ENCODE results near the gene INCA1. TPM values are rescaled to one million over a fixed set of nuclear protein-coding genes. Genes with fewer than 3 reads are reported as not detected.

INCA1 gene
- total RNA-seq, 1 experiment from 2014 or later: 0.16 TPM

DNA sequence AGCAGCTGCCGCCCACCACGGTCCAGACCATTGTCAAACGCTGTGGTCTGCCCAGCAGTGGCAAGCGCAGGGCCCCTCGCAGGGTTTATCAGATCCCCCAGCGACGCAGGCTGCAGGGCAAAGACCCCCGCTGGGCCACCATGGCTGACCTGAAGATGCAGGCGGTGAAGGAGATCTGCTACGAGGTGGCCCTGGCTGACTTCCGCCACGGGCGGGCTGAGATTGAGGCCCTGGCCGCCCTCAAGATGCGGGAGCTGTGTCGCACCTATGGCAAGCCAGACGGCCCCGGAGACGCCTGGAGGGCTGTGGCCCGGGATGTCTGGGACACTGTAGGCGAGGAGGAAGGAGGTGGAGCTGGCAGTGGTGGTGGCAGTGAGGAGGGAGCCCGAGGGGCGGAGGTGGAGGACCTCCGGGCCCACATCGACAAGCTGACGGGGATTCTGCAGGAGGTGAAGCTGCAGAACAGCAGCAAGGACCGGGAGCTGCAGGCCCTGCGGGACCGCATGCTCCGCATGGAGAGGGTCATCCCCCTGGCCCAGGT lies 24.9 kb upstream of the INCA1 start:
- in situ Hi-C loops (cut with HindIII; ENCODE audit: low pct_unique_long_range_greater_than_20kb, low sequenced_read_pairs): no loop called here
- DNase-seq (ENCODE audit: low read depth, low spot score): no peak

- DNase-seq (ENCODE audit: low read depth, low spot score): no peak
- in situ Hi-C loops (cut with HindIII; ENCODE audit: low pct_unique_long_range_greater_than_20kb, low sequenced_read_pairs): no loop called here
These were observed 23.2 kb upstream of the INCA1 start for GRCh38 chr17:5020502-5021023.

GRCh38 chr17:5019475-5019956 lies 22.2 kb upstream of the INCA1 start:
- DNase-seq (ENCODE audit: low read depth, low spot score): peak; percentile 31
- in situ Hi-C loops (cut with HindIII; ENCODE audit: low pct_unique_long_range_greater_than_20kb, low sequenced_read_pairs): no loop called here

DNA sequence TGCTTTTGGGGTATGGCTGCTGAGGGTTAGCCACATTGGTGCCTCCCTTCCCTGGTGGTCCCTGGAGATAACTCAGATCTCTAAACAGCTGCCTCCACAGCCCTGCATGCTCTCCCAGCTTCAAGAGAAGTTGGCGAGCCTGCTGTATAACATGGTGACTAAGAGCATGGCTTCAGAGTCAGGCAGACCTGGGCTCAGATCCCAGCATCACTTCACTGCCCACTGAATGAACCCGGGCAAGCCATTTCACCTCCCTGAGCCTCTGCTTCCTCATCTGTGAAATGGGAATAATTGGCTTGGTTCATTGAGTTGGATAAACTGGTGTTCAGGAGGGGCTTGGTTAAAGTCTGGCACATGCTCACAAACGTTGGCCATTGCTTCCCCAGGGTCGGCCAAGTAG lies 17.0 kb upstream of the INCA1 start:
- no peak for DNase-seq (ENCODE audit: low read depth, low spot score)
- in situ Hi-C loops (cut with HindIII; ENCODE audit: low pct_unique_long_range_greater_than_20kb, low sequenced_read_pairs): no loop called here

DNA sequence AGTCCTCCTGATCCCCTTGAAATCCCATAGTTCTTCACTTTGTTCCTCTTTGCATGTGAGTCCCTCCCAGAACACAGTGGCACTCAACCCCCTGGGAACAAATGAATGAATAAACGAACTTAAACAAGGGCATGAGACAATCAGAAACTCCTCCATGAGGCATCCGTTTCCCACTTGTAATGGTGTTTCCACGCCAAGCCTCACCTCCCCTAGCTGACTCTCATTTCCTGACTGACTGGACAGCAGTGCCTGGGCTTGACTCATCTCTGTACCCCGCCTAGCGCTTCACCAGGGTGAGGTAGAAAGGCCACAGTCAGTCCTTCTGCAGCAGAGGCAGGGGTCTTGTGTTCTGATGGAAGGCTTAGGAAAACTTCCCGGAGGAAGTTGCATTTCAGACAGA lies 14.6 kb upstream of the INCA1 start:
- in situ Hi-C loops (cut with HindIII; ENCODE audit: low pct_unique_long_range_greater_than_20kb, low sequenced_read_pairs): no loop called here

DNA sequence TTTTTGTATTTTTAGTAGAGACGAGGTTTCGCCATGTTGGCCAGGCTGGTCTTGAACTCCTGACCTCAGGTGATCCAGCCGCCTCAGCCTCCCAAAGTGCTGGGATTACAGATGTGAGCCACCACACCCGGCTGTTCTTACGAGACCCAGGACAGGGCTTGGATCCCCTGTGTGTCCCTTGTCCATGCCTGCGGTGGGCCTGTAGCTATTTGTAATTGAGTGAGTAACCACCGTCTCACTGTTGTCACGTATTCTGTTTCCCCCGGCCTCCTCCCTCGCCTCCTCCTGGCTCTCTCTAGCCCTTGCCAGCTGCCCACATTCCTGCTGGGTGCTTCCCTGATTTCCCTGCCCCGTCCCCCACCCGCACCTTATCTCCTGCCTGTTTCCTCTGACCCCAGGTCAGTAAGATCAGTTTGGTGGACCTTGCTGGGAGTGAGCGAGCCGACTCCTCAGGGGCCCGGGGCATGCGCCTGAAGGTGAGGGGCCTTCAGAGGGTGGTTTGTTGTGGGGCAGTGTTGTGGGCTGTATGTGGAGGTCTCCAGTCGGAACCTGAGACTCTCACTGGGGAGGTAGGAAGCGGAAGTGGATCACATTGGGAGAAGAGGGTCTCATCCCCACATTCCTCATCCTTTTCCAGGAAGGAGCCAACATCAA lies 6.0 kb upstream of the INCA1 start:
- in situ Hi-C loops (cut with HindIII; ENCODE audit: low pct_unique_long_range_greater_than_20kb, low sequenced_read_pairs): no loop called here
- no peak for DNase-seq (ENCODE audit: low read depth, low spot score)

More for the DNA sequence above, 14.6 kb upstream of the INCA1 start:
- no peak for DNase-seq (ENCODE audit: low read depth, low spot score)

DNA sequence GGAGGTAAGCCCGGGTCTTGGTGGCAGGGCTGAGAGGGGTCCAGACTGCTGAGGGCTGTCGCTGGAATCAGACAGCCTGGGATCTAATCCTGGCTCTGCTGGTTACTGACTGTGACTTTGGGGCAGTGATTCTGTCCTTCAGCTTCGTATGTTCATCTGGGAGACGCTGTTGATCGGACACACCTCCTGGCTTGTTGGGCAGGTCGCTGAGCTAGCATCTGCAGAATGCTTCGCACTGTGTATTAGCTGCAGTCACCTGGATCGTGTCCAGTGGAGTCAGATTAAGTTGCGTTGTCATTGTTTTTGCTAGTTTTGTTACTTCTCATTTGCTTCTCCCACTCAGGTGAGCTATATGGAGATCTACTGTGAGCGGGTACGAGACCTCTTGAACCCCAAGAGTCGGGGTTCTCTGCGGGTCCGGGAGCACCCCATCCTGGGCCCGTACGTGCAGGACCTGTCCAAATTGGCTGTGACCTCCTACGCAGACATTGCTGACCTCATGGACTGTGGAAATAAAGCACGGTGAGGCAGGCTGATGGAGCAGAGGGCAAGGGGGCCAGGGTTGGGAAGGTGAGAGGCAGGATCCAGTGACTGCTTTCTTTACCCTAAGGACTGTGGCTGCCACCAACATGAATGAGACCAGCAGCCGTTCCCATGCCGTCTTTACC lies 4.9 kb upstream of the INCA1 start:
- in situ Hi-C loops (cut with HindIII; ENCODE audit: low pct_unique_long_range_greater_than_20kb, low sequenced_read_pairs): no loop called here
- DNase-seq (ENCODE audit: low read depth, low spot score): no peak

DNA sequence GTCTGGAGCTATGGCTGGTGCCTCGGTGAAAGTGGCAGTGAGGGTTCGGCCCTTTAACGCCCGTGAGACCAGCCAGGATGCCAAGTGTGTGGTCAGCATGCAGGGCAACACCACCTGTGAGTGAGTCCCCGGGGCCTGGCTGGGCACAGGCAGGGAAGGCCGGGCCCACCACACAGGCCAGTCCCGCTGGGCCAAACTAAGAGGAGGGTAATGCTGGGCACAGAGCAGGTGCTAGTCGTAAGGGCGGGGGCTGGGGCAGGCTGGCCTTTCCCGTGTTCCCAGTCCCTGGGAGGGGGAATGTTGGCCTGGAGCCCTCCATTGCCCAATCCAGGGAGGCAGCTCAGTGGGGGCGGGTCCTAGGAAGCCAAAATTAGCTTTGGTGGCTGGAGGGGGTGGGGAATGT lies 2.9 kb upstream of the INCA1 start:
- no peak for DNase-seq (ENCODE audit: low read depth, low spot score)
- in situ Hi-C loops (cut with HindIII; ENCODE audit: low pct_unique_long_range_greater_than_20kb, low sequenced_read_pairs): no loop called here

DNA sequence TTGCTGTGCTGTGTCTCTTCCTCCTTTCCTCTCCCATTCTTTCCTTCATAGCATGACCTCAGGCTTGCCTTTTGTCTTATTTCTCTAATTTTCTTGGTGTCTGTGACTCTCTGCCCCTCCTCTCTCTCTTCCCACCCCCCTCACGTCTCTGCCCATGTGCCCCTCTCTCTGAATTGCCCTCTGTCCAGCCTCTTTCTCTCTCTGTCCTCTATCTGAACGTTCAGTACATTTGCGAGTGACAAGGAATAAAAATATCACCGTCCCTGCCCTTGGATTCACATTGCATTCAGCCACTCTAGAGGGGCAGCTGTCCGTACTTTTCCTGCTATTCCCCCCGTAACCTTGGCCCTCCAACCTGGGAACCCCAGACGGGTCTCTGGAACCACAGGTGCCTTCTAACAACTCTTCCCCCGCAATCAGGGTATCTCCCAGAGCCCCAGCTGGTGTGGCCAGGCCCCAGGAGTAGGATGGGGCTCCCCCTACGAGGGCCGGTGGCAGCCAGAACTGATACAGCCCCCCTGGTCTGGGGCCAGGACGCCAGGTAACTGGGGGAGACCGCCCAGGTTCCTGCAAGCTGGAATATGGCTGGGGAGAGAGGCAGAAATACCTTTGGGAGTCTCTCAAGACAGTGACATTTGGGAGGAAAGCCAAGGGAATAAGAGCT lies 2.2 kb upstream of the INCA1 start:
- in situ Hi-C loops (cut with HindIII; ENCODE audit: low pct_unique_long_range_greater_than_20kb, low sequenced_read_pairs): no loop called here
- no peak for DNase-seq (ENCODE audit: low read depth, low spot score)

GRCh38 chr17:4998732-4999429 lies 1.6 kb upstream of the INCA1 start:
- in situ Hi-C loops (cut with HindIII; ENCODE audit: low pct_unique_long_range_greater_than_20kb, low sequenced_read_pairs): no loop called here
- no peak for DNase-seq (ENCODE audit: low read depth, low spot score)

DNA sequence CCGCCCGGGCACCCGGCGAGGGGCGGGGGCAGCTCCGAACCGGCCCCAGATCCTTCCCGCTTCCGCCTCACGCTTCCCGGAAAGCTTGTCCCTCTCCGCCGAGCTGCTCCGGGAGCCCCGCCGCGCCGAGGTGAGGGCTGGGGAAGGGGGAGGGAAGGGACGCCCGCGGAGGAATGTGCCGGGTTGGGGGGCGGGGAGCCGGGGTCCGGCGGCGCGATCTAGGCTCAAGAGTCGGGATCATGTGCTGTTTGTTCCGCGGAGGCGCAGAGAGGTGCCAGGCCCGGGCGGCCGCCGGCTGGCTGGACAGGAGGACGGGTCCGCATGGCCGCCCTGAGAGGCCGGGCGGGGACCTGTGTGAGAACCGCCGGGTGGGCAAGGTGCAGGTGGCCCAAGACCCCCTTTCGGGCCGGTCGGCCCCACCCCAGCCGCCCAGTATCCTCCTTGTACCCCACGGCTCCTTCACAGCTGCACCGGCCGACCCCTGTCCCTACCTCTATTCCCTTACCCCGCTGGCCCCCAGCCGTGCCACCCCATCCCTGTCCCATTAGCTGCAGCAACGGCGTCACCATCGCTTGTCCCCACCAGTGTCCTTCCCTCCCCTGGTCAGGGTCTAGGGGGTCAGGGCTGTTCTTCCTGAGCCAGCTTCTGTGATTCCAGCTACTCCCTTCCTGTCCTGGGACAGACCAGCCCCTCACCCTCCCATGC lies 857 bp upstream of the INCA1 start:
- DNase-seq (ENCODE audit: low read depth, low spot score): no peak
- in situ Hi-C loops (cut with HindIII; ENCODE audit: low pct_unique_long_range_greater_than_20kb, low sequenced_read_pairs): no loop called here

DNA sequence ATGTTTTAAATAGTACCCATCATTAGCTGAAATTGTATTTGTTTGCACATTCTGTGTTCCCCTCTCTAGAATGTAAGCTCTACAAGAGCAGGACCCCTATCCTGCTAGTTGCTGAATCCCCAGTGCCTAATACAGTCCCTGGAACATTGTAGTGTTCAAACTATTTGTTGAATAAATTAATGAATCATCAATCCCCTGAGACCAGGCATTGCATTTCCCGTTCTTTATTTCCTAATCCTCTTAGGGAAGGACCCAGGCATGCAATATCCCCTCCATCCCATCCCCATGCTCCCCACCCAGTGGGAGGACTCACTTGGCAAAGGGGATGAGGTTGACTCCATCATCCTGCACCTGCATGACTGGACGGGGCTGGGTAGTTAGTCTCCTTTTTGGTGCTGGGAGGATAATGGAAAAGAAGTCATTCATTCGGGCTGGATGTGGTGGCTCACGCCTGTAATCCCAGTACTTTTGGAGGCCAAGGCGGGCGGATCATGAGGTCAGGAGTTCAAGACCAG lies 3.2 kb downstream of the INCA1 start:
- DNase-seq (ENCODE audit: low read depth, low spot score): no peak
- in situ Hi-C loops (cut with HindIII; ENCODE audit: low pct_unique_long_range_greater_than_20kb, low sequenced_read_pairs): no loop called here

- DNase-seq (ENCODE audit: low read depth, low spot score): no peak
- in situ Hi-C loops (cut with HindIII; ENCODE audit: low pct_unique_long_range_greater_than_20kb, low sequenced_read_pairs): no loop called here
These were observed 9.4 kb downstream of the INCA1 start for GRCh38 chr17:4987767-4988567.

DNA sequence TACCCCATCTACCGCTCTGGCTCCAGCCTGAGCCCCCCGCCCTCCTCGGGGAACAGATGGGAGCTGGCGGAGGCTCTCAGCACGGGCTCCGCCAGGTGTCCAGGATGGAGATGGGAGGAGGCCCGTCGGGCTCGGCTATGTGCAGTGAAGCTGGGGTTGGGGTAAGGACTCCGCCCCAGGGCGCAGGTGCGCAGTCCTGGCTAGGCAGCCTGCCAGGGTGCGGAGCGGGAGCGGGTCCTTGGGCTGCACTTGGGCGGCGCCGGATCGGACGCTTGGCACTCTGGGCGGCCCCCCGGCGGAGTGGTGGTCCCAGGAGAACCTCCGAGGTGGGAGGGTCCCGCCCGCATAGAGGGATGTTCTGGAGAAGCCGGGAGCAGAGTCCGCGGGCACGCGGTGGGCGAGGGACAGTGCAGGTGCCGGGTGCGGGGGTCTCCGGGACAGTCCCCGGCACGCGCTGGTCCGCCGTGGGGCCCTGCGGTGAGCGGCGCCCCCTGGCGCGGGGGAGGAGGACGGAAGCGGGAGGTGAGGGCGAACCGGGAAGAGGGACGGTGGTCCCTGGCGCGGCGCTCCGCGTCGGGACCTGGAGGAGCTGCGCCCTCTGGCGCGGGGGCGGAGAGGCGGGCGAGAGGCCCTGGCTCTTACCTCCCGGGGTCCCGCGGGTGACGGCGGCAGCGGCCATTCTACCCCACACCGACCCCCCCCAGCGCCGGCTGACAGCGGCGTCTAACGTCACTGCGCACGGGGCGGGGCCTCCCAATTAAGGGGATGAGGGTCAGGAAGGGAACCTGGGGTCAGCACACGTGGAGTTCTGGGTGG lies 10.2 kb downstream of the INCA1 start, which contains the start of gene CAMTA2:
CAMTA2 (minus strand) TSS at position 725 of the 816 bp plus-strand sequence. CDS start 1,453 bp downstream, outside the sequence.
- DNase-seq (ENCODE audit: low read depth, low spot score): peak; percentile 75
- in situ Hi-C loops (cut with HindIII; ENCODE audit: low pct_unique_long_range_greater_than_20kb, low sequenced_read_pairs): no loop called here

DNA sequence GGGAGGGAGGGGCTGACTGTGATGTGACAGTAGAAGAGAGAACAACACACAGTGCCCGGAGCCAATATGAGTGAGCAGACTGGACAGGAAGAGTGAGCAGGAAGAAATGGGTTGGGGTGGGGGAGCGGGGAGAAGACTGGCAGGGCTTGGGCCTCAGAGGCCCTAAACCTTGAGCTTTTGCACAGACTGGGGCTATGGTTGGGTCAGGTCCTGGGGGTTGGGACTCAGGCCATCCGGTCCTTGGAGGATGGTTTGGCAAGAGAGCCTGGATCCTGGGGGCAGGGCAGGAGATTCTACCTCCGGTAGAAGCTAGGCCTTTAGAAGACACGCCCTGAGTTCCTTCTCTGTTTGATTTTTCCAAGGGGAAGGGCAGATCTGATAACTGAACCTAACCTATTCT lies 10.9 kb downstream of the INCA1 start:
- in situ Hi-C loops (cut with HindIII; ENCODE audit: low pct_unique_long_range_greater_than_20kb, low sequenced_read_pairs): no loop called here
- DNase-seq (ENCODE audit: low read depth, low spot score): no peak
